ENCODE results near the gene SPRN.
"Not testable (repeated sequence)": the region's sequence is repeated elsewhere in the genome, so short reads cannot be mapped to it uniquely, and the experiment has no call there.

Gene SPRN

GRCh38 chr10:133456041-133456951, 31.9 kb upstream of the SPRN start:
- DNase-seq: no peak

- no peak for DNase-seq
Observed at GRCh38 chr10:133455611-133456031, 31.2 kb upstream of the SPRN start.

GRCh38 chr10:133455196-133455595, 30.8 kb upstream of the SPRN start:
- DNase-seq: no peak

- DNase-seq: no peak
Observed at GRCh38 chr10:133454204-133454893, 29.9 kb upstream of the SPRN start.

GRCh38 chr10:133453516-133454203, 29.2 kb upstream of the SPRN start, which contains the start of gene SCART1:
TSS of gene SCART1 (plus strand) at chr10:133453945. CDS start at chr10:133453998, 53 bp downstream.
- DNase-seq: no peak

- no peak for DNase-seq
Observed at GRCh38 chr10:133452453-133452852, 28.0 kb upstream of the SPRN start.

GRCh38 chr10:133451346-133451745, 26.9 kb upstream of the SPRN start:
- no peak for DNase-seq

- no peak for DNase-seq
Observed at GRCh38 chr10:133448120-133448519, 23.7 kb upstream of the SPRN start.

GRCh38 chr10:133446979-133447378, 22.6 kb upstream of the SPRN start:
- DNase-seq: no peak

- no peak for DNase-seq
Observed at GRCh38 chr10:133445751-133446708, 21.6 kb upstream of the SPRN start.

GRCh38 chr10:133445268-133445732, 20.9 kb upstream of the SPRN start:
- no peak for DNase-seq

GRCh38 chr10:133444342-133445267, 20.2 kb upstream of the SPRN start:
- no peak for DNase-seq

- no peak for DNase-seq
Observed at GRCh38 chr10:133442967-133443924, 18.8 kb upstream of the SPRN start.

- DNase-seq: peak; percentile 38
Observed at GRCh38 chr10:133442191-133442966, 18.0 kb upstream of the SPRN start.

- DNase-seq: no peak
Observed at GRCh38 chr10:133441780-133442179, 17.4 kb upstream of the SPRN start.

GRCh38 chr10:133441356-133441755, 16.9 kb upstream of the SPRN start:
- not testable (repeated sequence) for DNase-seq

- DNase-seq: no peak
Observed at GRCh38 chr10:133440633-133441285, 16.3 kb upstream of the SPRN start.
